Cortex of kidney (tissue), 1 donor: Measurements from ENCODE around the gene AXIN1.
"Not testable (repeated sequence)": the region's sequence is repeated elsewhere in the genome, so short reads cannot be mapped to it uniquely, and the experiment has no call there.

Source experiments
- DNase-seq: peaks from one replicate; lab custom pipeline; 2025; lab: John Stamatoyannopoulos, UW

AXIN1 gene

DNA sequence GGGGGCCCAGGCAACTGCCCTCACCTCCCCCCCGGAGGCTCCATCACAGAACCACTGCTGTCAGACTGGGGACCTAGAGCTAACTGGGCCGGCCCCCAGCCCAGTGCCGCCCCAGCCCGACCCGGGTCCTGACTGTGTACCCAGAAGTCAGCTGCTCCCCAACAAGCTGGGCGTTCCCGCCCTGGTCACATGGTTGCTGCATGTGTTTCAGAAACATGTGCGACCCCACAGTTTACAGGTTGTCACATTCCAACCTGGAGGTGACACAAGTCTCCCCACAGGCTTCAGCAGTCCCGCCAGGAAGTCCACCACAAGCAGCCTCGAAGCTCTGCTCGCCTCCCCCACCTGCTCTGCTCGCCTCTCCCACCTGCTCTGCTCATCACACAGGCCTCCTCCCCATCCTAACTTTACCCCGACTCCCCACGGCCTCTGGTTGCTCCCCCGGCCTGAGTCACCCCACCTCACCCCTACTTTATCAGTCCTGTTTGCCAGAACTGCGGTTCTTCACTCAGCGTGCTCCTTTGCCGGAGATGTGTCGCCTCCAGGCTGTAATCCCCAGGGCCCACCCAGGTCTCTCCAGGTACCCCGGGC, 16.8 kb upstream of the AXIN1 start:
- DNase-seq, result no peak

DNA sequence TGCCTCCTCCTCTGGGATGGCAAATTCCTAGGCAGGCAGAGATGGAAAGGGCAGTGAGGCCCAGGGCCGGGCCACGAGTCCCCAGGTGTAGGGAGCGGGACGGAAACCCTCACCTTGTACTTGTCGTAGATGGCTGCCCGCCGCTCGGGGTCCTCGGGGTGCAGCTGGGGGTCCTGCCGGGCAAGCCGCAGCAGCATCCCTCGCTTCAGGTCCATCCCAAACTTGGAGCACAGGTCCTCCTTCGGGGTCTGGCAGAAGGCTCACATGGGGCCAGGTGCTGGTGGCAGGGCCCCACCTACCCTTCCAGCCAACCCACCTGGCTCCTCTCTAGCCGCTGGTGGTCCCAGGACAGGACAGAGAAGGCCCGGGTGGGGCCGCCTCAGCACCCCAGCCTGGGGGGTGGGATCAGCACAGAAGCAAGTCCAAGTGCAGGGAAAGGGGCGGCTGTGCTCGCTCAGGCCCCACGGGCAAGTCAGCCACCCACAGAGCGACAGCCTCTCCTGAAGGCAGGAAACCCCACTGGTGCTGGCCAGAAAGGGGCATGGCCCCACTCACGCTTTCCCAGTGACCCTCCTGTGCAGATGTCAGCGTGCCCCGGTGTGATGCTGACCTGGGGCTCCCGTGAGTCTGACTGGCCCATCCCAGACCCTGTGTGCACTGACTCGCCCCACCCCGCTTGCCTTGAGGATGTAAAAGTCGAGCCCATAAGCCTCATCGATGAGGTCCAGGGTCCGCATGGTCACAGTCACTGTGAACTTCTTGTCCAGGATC, 16.1 kb upstream of the AXIN1 start:
- no peak for DNase-seq

DNA sequence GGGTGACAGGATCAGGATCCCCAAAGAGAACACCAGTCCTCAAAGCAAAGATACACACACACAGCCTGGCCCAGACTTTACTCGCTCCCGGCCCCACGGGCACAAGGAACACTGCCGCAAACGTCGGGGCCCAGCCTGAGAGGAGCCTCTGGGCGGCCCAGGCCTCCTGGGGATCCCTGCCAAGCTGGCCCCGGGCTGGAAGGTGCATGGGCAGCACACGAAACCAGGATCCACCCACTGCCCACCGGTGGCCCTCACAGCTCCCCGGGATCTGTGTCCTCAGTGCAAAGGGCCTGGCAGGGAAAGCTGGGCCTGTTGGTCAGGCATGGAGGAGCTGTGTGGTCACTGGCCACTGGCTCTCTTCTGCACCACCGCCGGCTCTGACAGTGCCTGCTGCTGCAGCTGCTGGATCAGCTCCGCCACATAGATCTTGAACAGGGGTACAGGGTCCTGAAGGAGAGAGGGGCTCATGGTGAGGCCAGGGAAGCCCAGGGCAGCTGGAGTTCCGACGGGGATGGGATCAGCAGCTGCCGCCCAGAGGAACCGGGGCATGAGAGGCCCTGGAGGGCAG, 14.9 kb upstream of the AXIN1 start:
- no peak for DNase-seq

DNA sequence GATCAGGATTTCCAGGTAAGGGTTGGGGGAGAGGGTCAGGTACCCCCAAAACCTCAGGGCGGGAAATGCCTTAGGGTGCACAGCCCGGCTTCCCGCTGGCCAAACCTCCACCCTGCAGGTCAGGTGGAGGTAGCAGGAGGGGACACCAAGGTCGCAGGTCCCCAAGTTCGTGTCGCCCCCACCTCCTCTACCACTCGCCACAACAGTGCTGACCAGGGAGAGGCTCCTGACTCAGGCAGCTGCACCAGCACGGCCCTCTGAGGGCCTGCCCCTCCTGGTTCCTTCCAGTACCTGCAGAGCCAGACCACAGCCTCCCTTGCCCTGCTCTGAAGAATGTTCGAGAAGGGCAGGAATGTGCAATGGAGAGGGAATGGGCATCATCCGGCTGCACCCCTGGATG, 14.0 kb upstream of the AXIN1 start:
- DNase-seq, result no peak

DNA sequence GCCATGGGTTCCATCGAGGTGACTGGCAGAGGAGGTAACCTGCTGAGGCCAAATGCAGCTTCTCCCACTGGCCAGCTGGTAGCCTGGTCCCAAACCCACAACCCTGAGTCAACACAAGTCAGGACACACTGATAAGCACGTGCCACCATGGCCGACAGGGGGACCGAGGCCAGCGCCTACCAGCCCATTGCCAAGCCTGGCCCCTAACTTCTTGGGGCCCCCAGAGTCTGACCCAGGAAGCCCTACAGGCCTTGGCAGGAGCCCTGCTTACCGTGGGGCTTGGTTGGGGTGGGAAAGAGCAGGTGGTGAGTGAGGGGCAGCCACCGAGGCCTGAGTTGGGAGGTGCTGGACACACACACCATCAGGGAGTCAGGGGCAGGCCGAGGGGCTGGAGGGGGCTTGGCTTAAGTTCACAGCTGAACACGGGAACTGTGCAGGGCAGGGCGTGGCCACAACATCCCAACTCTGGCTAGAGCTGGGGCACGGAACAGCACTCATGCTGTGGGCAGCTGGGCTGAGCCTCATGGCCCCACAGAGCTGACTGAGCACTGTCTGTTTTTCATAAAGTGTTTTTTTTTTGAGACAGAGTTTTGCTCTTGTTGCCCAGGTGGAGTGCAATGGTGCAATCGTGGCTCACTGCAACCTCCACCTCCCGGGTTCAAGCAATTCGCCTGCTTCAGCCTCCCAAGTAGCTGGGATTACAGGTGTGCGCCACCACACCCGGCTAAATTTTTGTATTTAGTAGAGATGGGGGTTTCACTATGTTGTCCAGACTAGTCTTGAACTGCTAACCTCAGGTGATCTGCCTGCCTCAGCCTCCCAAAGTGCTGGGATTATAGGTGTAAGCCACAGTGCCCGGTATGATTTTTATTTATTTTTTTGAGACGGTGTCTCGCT, 12.3 kb upstream of the AXIN1 start:
- DNase-seq, result no peak

DNA sequence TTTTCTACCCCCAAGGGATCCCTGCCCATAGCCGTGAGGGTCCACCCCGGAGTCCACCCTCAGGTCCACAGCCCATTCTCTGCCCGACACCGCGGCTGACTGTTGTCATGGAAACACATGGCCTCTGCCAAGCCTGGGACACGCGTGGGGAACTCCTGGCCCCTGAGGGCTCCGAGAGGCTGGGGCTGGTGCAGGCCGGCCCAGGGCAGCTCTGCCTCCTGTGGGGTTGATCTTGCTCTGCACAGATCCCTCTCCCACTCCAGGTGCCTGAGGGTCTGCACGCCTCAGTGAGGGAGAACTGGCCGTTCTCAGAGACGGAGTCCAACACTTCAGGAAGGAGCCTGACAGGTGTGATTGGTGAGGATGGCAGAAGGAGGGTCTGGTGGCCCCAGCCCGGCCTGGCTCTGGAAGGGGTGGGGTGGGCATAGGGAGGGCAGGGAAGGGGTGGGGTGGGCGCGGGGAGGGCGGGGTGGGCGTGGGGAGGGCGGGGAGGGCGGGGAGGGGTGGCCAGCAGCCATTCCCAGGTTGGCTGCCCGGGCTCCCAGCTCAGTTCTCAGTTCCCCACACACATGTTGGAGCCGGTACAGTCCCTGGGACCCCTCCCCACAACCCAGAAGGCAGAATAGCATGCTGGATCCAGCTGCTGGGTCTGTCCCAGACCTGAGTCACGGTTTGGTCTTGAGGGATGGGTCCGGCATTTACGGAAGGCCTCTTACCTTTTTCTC, 11.4 kb upstream of the AXIN1 start:
- DNase-seq, result no peak

DNA sequence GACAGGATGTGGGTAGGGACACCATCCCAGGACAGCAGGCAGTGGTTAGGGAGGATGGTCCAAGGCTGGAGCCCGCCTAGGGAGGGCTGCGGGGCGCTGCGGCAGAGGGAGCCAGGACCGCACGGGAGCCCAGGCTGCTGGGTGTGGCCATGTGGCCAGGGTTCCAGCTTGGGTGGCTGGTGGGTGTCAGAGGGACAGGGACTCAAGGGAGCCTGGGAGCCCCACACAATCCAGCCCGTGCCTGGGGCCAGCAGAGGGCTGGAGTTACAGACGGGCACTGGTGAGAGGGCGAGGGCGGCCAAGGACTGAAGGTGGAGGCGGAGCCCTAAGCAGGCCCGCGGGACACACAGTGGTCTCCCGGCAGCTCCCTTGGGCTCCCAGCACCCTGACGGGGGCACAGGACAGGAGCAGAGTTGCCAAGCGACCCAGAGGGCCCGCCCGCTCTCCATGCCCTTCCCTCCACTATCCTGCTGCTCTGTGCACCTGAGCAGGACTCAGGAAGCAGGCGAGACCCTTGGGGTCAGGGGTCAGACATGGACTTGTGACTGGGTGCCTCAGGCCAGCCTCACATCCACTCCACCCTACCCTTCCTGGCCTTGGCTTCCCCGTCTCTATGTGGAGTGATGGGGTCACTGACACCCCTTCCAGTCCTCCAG, 10.7 kb upstream of the AXIN1 start:
- DNase-seq, result no peak

DNA sequence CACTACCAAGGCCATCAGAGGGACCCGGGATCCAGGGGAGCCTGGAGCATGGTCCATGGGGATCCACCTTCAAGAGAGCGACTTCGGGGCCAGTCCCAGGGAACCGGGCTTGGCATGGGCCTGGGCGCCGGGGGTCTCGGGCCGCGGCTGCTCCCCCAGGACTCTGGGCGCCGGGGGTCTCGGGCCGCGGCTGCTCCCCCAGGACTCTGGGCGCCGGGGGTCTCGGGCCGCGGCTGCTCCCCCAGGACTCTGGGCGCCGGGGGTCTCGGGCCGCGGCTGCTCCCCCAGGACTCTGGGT, 10.1 kb upstream of the AXIN1 start:
- not testable (repeated sequence) for DNase-seq

DNA sequence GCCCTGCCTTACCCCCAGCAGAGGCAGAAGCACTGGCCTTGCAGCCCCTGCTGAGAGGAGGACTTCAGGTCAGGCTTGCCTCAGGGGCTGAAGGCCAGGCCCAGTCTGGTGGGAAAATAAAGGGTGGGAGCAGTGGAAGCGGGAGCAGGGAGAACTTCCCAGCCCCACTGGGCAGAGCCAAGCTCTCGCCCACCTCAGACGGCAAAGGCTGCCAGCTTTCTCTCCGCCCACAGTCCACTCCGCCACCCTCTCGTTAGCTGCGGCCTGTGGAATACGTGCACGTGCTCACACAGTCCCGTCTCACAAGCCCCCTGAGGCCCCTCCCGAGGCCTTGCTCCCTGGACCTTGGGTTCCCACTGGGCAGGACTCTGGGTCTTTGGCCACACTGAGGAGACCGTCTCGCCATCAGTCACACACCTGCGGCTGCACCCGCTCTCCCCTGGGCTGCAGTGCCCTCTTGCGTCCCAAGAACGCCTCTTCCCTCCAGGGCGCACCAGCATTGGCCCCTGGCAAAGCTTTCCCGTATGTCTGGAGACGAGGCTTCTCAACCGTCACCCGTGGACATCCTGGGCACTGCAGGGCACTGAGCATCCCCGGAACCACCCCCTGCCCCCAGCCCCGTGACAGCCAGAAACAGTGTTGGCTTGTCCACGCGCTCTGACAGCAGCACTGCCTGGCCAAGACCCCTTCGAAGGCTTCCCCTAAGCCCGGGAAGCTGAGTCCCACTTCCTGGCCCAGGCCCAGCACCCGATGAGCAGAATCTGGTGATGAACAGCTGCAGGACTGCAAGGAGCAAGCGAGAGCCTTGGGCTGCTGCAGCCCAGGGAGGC, 9.6 kb upstream of the AXIN1 start:
- no peak for DNase-seq

DNA sequence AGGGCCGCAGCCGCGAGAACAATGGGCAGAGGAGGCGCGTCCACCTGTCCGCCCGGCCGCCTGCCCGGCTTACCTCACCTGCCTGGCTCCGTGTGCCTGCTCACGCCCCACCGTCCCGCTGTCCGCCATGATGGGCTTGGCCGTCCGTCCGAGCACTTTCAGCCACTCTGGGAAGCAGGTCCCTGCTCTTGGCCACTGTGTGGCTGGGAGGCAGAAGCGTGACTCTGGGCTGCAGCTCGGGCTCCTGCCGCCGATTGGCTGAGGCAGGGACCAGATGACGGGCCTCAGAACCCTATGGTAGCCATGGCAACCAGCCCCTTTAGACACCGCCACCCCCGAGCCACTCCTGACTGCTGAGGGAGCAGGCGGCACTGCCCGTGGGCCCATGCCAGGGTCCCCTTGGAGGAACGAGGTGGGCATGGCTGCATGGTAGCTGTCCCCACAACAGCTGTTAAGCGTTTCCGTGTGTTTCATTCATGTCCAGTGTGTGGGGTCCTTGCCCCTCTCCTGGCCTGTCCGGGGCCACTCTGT, 8.9 kb upstream of the AXIN1 start:
- no peak for DNase-seq

DNA sequence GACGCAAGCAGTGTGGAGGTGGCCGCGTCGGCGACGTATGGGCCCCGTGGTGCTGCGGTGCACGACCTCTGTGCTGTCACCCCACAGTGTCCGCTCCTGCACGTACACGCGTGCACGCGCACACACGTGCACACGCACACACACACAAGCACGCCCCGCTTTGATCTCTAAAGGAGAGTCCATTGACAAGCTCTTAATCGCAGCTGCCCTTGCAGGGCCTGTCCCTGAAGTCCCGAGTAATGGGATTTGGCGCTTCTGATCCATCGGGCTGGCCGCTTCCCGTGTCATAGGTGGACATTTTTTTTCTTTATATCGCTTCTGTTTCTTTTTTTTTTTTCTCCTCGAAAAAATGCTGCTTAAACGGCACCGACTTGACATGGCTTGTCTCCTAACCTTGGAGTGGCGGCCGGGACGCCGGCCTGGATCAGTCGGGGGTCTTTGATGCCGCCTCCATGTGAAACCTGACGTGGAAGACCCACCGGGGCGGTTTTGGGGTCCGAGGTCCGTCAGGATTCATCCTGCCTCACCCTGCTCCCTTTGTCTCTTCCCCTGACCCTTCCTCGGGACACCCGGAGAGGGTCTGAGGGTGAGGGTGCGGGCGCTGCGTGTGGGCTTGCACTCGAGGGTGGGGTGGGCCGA, 8.3 kb upstream of the AXIN1 start:
- no peak for DNase-seq

DNA sequence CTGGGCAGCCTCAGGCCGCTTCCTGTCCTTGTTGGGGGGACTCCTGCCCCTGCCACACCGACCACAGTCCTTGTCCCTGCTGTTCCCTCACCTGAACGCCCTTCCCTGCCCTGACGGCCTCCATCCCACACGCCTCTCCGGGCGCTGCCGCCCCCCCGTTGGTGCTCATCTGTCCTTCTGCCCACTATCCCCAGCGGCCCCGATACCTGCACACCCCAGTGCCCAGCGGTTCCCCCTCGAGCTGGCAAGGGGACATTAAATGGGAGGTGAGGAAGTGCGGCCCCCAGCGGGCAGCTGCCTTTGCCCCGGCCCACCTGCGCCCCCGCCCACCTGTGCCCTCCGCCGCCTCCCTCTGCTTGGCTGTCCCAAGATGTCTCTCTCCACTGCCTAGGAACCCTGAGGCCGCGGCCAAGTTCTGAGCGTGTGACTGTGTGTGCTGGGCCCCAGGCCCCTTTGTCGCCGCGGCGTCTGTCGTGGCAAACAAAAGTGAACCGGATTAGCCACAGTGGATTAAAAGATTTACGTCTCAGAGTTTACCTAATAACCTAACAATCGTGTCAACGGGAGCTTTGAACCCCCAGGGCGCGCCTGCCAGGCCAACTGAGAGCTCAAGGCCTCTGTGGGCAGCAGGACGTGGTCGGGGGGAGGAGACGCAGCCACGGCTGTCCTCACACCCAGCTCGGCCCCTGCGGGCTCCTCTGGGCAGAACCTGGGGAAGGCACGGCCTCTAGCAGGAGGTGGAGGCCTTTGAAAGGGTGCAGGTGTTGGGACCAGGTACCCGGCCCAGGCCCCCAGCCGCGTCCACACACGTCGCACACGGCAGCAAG, 7.6 kb upstream of the AXIN1 start:
- no peak for DNase-seq

DNA sequence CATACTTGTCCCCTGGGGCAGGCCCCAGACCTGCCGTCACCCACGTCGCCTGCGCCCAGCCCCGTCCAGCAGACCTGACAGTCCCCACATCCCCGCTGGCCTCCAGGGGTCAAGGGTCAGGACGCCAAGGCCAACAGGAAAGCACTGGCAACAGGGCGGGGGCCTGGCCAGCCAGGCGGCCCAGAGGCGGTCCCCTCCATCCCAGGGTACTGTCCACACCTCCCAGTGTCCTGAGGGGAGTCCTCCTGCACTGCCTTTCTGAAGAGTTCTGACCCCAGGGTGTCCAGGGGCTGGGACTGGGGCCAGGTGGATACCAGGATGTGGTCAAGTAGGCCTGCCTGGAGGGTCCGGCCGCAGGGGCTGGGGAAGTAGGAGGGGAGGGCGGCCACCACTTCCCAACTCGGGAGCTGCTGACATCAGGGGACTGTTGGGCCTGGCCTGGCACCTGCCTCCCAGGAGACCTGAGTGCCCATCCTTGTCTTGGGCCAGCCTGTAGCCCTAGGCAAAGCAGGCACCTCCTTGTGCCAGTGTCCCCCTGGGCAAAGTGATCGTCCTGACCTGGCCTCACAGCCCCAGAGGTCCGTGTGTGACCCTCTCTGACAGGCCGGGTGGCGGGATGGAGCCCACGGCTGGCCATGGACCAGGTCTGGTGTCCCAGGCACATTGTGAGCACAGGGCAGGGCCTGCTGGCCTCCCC, 6.7 kb upstream of the AXIN1 start:
- no peak for DNase-seq

DNA sequence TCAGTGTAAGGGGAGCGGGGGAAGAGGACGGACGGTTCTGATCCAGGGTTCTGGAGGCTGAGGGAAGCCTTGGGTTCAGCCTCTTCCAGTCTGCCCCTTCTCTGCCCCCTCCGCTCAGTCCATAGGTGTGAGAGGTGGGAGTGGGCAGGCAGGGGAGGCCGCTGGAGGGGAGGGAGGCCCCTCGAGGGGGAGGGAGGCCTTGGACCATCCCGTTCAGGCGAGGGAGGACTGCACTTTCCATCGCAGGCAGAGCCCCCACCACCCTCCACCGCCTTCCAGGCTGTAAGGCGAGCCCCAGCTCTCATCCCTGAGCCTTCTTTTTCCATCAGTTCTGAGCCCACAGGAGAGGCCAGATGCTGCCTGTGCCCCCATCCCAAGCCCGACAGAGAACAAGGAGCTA, 4.2 kb upstream of the AXIN1 start:
- no peak for DNase-seq

DNA sequence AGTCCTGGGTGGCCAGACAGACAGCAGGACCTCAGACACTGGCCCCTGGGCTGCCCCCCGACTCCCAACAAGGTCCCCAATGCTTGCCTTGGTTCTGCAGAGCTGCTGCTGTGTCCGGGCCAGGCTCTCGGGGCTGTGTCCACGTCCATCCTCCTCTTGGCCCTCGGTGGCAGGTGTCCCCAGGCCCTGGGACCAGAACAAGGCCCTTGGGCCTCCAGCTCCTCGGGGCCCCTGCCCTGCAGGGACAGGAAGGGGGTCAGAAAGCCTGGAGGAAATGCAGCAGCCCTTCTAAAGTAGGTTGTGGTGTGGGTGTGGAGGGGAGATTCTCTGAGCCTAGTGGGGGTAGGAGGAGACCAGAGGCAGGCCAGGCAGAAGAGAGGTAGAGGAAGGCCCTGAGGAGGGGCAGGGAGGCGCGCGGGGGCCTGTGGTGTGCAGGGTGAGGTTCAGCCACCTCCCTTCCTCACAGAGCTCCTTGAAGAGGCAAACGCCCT, 2.5 kb upstream of the AXIN1 start:
- DNase-seq, result no peak

DNA sequence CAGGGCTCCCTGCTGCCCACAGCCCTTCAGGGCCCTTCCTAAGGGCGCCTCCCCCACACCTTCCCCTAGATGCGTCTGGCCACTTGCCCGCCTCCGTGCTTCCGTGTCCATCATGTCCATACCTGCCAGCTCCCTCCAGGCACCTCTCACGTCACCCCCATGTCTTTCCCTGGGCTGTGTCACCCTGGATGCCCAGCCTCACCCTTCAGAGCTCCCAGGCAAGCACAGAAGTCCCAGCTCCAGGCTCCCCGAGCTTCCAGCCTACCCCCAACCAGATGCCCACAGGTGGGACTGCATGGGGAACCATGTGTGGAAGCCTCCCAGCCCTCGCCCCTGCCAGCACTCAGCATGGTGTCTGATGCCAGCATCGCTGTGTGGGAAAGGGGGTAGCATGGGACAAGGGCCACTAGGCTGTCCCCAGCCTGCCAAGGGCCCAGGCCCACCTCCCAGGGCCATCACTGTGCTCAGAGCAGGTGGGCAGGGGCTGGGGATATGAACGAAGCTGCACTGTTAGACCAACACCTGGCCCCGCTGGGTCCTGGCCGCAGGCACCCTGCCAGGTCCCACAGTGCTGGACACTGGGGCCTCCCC, 1.9 kb upstream of the AXIN1 start:
- DNase-seq, result no peak

DNA sequence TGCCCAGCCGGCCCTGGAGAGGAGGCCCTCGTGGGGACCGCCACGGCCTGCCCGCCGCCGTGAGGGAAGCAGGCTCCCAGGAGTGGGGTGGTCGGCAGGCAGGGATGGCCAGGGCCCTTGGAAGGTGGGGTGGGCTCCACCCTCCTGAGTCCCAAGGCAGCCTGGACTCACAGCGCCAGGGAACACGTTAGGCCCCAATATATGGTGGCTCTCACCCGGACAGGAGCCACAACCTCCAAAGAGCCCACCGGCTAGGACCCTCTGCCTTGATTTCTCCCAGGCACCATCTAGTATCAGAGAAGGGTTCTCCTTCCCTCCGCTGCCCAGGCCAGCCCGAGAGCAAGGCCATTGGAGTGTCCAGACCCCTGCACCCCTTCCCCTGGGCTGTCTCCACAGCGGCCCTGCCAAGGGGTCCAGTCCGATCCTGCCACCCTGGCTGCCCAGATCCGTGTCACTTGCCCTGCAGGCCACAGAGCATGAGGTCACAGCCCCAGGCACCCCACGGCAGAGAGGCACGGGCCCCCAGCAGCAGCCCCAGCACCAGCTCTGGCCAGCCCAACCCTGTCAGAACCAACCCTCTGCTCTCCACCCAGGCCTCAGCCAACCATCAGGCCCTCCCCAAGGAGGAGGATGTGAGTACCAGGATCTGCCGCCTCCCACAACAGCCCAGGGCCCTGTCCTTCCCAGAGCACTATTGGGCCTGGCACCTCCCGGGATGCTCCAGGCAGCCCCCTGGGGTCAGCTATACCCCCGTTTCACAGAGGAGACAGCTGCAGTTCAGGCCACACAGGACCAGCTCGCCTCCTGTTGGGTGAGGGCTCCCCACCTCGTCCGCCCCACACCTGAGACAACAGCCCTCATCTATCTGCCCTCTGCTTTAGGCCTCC, 1.1 kb upstream of the AXIN1 start:
- DNase-seq, result no peak
